ENCODE results near the gene ESYT1.

The ESYT1 gene

DNA sequence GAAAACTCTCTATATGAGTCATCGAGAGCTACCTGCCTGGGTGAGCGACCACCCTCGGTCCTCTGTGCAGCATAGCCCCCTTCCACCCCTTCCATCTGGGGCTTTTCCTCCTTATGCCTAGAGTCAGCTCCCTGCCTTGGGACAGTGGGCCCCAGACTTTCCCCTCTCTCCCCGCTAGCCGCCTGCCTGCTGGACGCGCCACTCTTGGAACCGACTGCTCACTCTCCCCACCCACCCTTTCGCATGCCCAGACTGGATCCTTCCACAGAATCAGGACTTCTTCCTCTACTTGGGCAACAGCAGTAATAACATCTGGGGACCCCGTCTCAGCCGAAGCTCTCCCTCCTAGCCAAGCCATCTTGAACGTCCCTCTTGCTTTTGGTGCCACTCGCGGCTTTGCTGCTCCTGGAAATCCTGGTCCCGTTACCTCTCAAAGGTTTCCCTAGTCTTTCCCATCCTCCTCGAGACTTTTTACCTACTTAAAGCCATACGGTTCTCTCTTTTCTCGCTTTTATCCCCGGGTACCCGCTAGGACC, 671 bp downstream of the ESYT1 start:
- no peak for DNase-seq (ENCODE audit: low read depth)

DNA sequence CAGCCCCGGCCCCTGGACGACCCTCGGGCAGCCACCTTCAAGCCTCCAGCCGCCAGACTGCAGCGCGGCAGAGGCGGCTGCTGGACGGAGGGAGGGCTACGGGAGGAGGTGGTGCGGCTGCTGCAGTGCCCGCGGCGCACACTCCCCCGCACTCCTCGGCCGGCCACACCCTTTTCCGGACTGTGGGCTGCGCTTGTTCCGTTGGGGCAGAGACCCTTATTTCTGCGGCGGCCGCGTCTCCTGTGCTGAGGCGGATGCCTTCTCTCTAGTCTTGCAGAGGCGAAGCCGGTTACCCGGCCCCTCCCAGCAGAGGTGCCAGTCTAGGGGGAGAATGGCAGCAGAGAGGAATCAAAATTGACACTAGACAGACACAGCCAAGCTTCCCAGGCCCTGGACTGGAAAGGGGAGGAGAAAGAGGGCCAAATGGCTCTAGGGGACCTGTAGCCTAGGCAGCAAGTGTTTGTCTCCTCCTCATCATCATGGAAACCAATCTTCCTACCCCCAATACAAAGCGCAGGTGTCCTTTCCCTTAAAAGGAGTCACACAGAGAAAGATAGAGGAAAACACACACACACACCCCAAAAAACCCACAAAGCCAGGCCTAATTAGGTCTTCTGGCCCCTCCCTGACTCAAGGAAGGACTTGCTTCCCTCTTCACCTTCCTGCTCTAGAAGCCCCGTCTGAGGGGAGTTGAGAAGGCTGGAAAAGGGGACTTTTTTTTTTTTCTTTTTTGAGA, 1.3 kb downstream of the ESYT1 start:
- peak; percentile 45 for DNase-seq (ENCODE audit: low read depth)

DNA sequence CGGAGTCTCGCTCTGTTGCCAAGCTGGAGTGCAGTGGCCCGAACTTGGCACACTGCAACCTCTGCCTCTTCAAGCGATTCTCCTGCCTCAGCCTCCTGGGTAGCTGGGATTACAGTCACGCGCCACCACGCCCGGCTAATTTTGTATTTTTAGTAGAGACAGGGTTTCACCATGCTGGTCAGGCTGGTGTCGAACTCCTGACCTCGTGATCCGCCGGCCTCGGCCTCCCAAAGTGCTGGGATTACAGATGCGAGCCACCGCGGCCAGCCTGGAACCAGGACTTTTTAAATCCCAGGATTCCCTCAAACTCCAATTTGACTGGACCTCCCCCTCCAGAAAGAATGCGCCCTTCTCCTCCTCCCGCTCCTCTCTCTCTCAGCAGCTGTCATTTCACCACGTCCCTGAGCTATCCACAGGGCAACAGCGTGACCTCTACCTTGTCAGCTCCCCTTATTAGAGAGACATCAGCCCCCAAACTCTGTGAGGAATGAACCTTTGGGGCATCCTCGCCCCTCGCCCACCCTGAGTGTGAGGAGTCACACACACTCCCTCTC, 2.0 kb downstream of the ESYT1 start:
- DNase-seq (ENCODE audit: low read depth), result no peak

DNA sequence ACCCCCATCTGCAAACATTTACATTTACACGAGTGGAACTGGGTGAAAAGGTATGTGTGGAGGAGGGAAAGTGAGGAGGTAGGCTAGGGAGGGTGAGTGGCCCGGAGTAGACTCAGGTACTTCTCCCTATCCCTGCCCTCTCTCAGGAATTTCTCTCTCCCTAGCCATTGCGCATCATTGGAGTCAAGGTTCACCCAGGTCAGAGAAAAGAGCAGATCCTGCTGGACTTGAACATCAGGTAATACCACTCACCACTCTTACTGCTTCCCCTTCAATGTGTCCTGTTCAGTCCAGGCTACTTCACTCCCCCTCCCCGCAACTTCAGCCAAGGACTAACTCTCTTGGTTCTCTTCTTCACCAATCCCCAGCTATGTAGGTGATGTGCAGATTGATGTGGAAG, 2.8 kb downstream of the ESYT1 start:
- DNase-seq (ENCODE audit: low read depth), result no peak

DNA sequence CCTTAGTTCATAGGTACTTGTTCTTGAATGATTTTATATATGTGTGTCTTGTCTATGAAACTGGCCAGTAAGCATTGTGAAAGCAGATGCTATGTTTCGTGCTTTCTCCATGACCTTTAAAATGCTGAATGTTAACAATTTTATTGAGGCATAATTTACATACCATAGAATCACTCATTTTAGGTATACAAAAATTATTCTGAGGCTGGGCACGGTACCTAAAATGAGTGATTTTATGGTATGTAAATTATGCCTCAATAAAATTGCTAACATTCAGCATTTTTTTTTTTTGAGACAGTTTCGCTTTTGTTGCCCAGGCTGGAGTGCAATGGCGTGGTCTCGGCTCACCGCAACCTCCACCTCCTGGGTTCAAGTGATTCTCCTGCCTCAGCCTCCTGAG, 6.8 kb downstream of the ESYT1 start:
- DNase-seq (ENCODE audit: low read depth), result no peak

DNA sequence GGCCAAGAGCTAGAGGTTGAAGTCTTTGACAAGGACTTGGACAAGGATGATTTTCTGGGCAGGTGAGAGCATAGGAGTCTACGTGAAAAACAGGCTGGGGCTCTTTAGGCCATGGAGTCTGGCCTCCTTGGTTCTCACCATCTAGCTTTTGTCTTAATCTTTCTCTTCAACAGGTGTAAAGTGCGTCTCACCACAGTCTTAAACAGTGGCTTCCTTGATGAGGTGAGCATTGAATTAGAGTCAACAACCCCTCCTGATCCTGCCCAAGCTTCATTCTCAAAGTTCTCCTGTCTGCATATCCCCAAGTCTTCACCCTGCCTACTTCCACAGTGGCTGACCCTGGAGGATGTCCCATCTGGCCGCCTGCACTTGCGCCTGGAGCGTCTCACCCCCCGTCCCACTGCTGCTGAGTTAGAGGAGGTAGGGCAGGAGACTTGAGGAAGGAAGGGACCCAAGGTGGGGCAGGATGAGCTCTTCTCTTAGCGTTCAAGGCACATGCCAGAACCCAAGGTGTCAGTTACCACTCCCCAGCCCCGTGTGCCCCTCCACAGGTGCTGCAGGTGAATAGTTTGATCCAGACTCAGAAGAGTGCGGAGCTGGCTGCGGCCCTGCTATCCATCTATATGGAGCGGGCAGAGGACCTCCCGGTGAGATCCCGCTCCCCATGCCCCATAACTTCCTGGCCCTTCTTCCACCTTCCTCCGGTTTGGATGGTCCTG, 9.9 kb downstream of the ESYT1 start:
- no peak for DNase-seq (ENCODE audit: low read depth)

DNA sequence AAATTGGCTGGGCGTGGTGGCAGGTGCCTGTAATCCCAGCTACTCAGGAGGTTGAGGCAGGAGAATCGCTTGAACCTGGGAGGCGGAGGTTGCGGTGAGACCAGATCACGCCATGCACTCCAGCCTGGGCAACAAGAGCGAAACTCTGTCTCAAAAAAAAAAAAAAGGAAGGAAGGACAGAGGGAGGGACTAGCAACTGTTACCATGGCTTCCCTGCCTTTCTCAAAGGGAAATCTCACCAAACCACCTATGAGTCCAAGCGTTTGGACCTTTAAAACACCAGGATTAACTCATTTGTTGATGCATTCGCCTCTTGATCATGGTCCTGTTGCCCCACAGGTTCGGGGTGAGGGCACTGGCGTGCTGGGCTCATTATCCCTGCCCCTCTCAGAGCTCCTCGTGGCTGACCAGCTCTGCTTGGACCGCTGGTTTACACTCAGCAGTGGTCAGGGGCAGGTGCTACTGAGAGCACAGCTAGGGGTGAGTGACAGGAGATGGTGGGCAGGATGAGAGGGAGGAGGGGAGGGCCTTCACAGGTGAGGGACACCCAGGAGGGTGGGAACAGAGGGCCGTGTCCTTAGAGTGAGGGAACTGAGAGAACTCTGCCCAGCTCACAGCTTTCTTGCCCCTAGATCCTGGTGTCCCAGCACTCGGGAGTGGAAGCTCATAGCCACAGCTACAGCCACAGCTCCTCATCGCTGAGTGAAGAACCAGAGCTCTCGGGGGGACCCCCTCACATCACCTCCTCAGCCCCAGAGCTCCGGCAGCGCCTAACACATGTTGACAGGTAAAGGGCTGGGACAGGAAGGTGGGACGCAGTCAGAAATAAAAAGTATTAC, 14.1 kb downstream of the ESYT1 start:
- no peak for DNase-seq (ENCODE audit: low read depth)

DNA sequence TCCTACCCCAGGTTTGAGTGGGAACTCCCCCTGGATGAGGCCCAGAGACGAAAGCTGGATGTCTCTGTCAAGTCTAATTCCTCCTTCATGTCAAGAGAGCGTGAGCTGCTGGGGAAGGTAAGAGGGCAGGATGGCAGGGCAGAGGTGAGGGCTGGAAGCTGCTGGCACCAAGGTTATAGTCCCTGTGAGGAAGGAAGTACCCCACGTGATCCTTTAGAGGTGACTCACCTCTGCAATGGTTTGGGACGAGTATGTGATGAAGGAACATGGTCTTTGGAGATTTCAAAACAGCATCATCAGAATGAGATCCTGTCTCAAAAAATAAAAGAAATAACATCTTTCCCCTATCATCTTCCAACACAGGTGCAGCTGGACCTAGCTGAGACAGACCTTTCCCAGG, 15.2 kb downstream of the ESYT1 start:
- DNase-seq (ENCODE audit: low read depth), result no peak

DNA sequence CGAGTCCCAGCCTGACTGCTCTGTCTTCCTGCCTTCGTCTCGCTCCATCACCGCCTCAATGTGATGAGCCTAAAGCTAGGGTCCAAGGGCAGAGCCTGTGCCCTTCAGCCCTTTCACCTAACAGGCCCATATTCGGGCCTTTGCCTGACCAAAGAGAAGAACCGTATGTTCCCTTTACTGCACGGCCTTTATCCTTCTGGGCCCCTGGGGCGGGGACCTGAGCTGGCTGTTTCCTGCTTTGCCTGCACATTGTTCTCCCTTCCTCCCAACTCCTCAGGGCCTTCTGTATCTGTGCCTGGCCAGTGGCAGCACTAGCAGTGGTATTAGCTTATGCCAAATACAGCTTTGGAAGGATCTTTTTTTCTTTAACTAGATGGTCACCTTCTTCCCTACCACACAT, 15.8 kb downstream of the ESYT1 start:
- DNase-seq (ENCODE audit: low read depth), result no peak

DNA sequence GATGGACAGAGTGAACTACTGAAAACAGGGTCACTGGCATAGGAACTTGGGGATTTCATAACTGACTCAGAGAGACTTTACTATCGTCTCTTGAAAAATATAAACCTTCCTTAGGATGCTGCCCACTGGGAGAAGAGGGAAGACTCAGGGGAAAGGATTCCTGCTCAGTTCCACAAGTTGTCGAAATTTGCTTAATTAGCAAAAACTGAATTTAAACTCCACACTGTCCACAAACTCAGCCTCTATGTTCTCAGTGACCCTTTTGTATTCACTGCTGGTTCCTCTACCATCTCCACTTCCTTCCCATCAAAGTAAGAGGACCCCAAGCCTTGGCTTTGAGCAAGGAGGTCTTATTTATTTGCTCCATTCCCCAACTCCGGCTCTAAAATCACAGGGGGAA, 17.1 kb downstream of the ESYT1 start:
- DNase-seq (ENCODE audit: low read depth), result no peak

DNA sequence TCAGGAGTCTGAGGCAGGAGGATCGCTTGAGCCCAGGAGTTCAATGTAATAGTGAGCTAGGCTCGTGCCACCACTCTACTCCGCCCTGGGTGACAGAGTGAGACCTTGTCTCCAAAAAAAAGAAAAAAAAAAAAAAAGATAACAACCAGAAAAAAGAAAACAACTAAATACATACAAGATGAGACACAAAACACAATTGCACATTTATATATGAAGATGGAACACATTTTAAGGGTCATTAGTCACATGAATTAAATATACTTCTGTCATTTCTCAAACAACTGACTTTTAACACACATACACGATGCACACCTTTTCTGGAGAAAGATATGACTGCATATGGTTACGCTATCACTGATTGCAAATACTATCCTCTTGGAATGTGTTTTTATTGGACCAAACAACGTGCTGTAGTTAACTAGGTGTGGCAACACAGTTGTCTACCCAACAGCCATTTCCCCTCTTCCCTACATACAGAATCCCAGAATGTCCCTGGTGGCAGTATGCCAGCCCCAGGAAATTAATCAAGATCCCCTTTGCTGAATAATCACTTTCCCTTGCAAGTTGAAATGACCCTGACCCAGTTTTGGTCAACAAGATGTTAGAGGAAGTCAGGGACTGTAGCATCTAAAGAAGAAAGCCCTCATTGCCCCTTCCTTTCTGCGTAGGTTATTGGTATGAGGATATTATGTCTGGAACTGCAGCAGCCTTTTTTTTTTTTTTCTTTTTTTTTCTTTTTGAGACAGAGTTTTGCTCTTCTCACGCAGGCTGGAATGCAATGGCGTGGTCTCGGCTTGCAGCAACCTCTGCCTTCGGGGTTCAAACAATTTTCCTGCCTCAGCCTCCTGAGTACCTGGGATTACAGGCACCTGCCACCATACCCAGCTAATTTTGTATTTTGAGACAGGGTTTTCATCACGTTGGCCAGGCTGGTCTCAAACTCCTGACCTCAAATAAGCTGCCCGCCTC, 18.7 kb downstream of the ESYT1 start:
- DNase-seq (ENCODE audit: low read depth), result no peak

DNA sequence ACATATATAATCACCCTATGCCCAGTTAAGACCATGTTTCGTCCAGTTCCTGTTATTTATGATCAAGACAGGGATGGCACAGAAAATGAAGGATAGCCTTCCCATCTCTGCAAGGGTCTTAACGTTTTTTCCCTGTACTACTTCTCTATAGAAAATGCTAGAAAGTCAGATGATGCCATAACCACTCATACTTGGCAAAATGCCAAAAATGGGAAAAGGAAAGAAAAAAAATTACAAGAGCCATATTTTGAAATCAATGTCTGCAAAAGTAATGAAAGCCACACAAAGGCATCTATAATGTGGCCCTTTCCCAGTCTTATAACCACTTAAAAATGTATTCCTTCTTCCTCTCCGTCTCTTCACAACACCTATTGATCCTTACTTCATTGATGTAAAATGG, 22.5 kb downstream of the ESYT1 start:
- no peak for DNase-seq (ENCODE audit: low read depth)

DNA sequence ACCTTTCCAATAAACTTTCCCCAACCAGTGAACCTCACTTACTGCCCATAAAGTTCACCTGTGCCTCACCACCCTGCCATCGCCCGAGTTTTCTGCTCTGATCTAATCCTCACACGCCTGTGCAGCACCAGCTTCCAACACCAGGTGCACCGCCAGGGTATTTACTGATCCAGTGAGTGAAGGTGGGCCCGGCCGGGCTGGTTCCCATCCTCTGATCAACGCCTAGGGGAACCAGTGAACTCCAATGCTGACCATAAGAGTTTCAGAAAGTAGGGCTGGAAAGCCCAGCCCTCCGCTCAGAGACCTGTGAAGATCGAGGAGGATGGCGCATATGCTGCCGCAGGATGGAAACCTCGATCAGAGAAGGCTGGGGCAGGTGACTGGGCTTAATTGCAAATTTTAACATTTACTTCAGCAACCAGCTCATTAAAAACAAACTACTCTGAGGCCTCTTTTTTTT, 23.6 kb downstream of the ESYT1 start:
- peak; percentile 38 for DNase-seq (ENCODE audit: low read depth)

DNA sequence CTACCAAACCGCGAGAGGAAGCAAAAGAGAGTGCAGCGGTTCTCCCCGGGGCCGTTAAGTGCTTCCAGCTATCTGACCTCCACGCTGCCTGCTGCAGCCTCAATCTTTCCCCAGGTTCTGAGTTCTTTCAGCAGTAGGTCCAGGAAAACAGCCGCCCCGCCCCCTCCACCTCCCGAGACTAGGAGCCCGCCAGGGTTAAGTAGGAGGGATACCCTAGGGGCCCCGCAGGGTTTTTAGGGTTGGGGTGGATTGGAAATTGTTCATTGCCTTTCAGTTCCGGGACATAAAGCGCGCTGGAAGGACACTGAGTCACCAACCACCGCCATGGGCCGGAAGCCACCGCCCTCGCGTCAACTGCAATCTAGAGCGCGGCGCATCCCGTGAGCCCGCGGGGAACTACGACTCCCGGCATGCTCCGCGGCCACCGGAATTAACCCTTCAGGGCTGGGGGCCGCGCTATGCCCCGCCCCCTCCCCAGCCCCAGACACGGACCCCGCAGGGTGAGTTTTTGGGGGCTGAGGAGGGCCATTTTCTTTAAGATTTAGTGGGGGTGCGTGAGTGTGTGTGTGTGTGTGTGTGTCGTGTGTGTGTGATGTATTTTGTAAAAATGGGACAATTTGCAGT, 24.2 kb downstream of the ESYT1 start, which contains the start of gene MYL6B:
MYL6B (plus strand) TSS at position 456 of the 624 bp plus-strand sequence. CDS start 1,332 bp downstream, outside the sequence.
- peak; percentile 86 for DNase-seq (ENCODE audit: low read depth)

DNA sequence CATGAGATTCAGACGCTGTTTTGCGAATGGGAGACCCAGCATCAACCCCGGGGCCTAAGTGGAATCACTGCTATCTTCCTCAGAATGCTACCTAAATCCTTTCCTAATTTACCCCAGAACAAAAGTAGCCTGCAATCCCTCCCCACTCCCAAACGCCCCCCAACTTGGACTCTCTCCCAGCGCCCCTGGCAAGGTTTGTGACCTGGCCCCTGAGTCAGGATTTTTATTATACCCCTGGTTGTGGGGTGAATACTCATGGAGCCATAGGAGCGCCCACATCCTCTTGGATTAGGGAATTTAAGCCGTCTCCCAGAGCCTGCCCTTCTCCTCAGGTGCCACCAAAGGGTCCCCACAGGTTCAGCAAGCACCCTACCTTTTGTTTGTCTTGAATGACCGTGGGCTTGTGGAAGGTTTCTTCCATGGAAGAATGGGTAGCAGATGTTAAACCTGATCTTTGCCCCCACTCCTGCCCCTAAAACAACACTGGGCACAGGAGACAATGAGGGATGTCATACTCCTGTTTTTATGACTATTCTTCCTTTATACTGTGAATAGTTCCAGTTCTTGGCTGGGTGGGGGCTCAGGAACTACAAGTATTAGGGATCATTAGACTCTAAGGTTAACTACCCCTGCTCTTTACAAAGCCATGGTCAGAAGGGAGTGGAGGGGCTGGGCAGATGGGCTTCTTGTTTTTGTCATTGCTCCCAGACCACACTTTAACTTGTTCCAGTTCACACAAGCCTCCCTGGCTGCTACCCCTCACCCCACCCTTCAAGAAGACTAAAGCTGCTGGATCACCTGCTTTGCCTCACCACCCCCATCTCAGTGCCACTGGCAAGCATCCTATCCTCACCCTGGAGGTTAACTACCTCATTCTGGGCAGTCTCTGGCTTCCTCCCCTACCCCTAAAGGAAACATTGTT, 24.9 kb downstream of the ESYT1 start:
- DNase-seq (ENCODE audit: low read depth), result no peak

DNA sequence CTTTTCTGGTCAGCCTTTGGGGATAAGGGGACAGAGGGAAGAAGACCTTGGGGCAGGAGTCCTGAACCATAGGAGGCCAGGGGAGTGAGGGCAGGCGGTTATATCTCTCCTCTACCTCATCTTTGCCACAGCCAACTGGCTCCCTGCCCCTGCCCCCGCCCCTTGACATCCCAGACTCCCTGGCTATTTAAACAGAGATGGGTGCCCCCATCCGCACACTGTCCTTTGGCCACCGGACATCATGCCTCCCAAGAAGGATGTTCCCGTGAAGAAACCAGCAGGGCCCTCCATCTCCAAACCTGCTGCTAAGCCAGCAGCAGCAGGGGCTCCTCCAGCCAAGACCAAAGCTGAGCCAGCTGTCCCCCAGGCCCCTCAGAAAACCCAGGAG, 25.6 kb downstream of the ESYT1 start:
- DNase-seq (ENCODE audit: low read depth), result no peak

DNA sequence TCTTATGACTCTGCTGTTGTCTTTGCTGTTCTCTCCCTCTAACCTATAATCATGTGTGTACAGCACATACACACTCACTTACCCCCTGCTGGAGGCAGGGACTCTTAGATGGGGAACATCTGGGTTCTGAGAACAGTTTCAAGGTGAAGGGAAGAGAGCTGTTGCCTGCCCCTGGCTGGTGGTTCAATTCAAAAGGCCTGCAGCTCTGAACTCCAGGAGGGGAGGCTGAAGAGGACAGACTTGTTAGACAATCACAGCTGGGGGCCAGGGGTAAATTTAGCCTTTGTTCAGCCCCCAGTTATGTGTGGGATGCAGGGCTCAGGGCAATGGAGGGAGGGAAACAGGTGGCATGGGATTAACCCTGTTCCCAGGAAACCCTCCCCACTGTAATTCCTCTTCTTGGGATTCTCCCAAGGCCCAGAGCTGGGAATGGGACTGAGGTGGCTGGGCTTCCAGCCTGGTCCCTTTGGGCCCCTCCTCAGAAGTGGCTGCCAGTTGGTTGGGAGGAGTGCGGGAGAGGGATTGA, 26.2 kb downstream of the ESYT1 start:
- no peak for DNase-seq (ENCODE audit: low read depth)

DNA sequence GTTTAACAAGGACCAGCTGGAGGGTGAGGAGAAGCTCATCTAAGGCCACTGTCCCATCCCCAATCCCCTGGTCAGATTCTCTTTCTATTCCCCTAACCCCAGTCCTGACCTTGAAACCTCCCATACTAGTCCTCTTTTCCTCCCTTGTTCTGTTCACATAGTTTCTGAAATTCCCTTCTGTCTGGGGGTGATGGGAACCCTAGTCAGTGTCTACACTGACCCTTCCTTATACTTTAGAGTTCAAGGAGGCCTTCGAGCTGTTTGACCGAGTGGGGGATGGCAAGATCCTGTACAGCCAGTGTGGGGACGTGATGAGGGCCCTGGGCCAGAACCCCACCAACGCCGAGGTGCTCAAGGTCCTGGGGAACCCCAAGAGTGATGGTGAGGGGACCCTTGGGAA, 26.8 kb downstream of the ESYT1 start:
- no peak for DNase-seq (ENCODE audit: low read depth)

DNA sequence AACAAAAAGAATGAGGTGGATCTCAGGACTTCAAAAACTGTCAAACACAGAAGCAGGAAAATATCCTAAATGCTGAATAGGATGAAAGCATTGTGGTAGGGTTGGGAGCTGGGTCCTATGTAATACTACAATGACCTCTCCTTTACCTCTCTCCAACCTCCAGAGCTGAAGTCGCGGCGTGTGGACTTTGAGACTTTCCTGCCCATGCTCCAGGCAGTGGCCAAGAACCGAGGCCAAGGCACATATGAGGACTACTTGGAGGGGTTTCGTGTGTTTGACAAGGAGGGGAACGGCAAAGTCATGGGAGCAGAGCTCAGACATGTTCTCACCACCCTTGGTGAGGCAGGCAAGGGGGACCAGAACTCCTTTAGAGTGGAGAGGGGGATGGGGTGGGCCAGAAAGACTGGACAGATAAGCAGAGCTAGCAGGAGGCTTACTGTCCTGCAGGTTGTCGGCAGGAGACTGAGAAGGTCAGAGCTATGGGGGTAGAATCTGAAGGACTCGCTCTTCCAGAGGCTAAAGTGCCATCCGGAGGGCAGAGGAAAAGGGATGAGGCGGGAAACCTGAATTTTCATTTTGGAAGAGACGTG, 27.3 kb downstream of the ESYT1 start:
- no peak for DNase-seq (ENCODE audit: low read depth)

Measured in stimulated activated CD8-positive, alpha-beta memory T cell treated with anti-CD3 and anti-CD28 coated beads, Interleukin-7, amount 100 ng/mL, for 24 hours (primary cell).